Measurements from ENCODE around the gene ZNF438.

The ZNF438 gene

DNA sequence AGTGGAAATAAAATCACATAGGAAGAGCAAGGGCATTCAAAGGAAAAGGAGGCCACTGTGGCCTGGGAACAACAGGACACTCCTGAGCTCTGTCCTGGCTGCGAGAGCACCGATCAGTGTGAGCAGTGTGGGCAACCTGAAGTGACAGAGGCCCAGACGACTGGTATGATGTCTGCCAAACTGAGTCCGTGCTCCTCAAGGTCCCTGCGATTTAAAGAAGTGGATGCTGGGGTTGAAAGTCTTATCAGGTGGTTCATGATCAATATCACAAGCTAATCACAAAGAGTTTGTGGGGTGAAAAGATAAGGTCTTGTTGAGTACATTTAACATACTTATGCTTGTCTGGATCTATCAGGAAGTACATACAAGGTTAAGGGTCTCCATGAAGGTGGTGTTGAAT is 176.5 kb downstream of the ZNF438 start:
- DNase-seq (ENCODE audit: low read depth), result no peak
- TF ChIP-seq, protein P1, sequence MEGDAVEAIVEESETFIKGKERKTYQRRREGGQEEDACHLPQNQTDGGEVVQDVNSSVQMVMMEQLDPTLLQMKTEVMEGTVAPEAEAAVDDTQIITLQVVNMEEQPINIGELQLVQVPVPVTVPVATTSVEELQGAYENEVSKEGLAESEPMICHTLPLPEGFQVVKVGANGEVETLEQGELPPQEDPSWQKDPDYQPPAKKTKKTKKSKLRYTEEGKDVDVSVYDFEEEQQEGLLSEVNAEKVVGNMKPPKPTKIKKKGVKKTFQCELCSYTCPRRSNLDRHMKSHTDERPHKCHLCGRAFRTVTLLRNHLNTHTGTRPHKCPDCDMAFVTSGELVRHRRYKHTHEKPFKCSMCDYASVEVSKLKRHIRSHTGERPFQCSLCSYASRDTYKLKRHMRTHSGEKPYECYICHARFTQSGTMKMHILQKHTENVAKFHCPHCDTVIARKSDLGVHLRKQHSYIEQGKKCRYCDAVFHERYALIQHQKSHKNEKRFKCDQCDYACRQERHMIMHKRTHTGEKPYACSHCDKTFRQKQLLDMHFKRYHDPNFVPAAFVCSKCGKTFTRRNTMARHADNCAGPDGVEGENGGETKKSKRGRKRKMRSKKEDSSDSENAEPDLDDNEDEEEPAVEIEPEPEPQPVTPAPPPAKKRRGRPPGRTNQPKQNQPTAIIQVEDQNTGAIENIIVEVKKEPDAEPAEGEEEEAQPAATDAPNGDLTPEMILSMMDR (IDR thresholded peaks at IDR 0.05; ENCODE audit: low read depth, low read length, missing control alignments), result no peak
- in situ Hi-C loops (cut with HindIII; ENCODE audit: low sequenced_read_pairs), result no loop called here
- no peak overlapping the region for H3K4me3 ChIP-seq (ENCODE audit: low read depth, low read length)

DNA sequence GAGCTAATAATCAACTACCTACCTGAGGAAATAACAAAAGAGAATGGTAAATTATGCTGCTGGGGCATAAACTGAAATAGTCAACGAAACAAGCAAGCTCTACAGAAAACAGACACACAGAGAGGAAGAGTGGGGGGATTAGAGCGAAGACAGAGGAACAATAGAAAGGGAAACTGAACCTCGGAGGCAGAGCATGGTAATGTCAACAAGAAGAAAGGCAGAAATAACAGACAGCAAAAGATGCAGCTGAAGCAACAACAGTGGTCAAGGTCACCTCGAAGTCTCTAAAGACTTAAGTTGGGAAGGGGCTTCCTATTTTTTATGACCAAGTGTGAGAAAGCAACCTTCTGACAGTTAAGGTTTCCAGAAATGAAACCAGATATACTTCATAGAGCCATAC is 177.0 kb downstream of the ZNF438 start:
- no peak overlapping the region for H3K4me3 ChIP-seq (ENCODE audit: low read depth, low read length)
- TF ChIP-seq, protein P1 (IDR thresholded peaks at IDR 0.05; ENCODE audit: low read depth, low read length, missing control alignments), result no peak
- in situ Hi-C loops (cut with HindIII; ENCODE audit: low sequenced_read_pairs), result no loop called here
- DNase-seq (ENCODE audit: low read depth), result no peak

DNA sequence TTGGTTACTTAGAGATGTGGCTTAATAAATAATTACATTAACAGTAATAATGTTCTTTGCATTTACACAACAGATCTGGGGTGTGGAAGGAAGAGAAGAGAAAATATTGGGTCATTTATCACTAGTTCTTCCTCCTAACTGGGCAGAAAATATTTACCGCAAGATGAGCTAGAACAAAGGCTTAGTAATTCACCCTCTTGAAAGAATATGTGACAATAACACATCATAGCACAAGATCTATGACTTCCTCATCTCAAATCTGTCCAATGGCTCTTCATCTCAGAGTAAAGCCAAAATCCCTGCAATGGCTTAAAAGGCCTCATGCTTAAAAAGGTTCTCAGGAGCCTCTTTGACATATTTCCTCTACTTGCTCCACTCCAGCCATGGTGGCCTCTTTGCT is 178.6 kb downstream of the ZNF438 start:
- H3K4me3 ChIP-seq (ENCODE audit: low read depth, low read length), result no peak overlapping the region
- in situ Hi-C loops (cut with HindIII; ENCODE audit: low sequenced_read_pairs), result no loop called here
- no peak for DNase-seq (ENCODE audit: low read depth)
- TF ChIP-seq, protein P1 (IDR thresholded peaks at IDR 0.05; ENCODE audit: low read depth, low read length, missing control alignments), result no peak

DNA sequence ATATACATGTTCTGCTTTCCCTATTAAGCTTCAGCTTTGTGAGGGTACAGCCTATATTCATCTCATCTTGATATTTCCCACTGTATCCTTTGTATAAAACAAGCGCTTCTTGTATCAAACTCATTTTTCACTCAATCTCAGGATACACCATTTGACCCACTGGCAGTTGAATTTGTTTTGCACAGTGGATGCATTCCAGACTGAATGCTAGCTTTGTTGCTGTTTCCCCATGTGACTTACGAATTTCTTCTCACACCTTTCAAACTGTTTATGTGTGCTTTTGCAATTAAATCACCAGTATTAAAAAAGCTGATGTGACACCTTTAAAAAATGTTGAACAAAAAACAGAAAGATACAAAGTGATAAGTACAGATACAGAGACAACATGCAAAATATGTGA is 180.9 kb downstream of the ZNF438 start:
- DNase-seq (ENCODE audit: low read depth), result no peak
- in situ Hi-C loops (cut with HindIII; ENCODE audit: low sequenced_read_pairs), result no loop called here
- no peak overlapping the region for H3K4me3 ChIP-seq (ENCODE audit: low read depth, low read length)
- TF ChIP-seq, protein P1 (IDR thresholded peaks at IDR 0.05; ENCODE audit: low read depth, low read length, missing control alignments), result no peak

DNA sequence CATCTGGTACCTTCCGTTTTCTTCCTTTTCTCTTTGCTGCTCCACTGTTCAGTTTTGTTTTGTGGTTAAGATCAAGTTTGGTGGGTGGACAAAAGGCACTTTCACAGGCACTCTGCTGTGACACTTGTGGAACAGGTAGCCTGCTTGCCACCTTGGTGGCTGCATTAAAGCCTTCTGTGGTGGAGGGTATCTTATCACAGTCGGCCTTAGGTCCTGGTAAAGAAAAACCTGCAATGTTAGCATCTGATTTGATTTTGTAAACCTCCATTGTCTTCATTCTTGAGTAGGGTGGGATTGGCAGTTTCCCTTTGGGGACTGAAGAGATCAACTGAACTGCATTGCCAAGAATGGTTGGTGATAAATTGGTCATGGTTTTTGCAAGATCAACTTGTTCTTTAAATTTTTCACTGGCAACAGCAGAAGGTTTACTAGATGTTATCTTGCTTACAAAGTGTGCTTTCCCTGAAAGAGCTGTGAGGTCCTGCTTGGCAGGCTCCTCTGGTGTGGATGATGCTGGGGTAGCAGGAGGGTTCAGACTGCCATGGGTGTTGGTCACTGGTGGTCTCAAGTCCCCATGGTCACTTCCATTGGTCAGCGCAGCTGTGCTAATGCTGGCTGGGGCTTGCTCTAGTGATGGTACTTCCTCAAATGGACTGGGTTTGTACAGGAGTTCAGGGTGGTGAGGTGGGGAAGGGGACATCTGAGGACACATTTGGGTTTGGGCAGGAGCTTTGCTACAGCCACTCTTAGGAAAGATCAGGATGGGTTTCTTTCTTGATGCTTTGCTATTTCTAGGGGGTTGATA is 182.2 kb downstream of the ZNF438 start:
- H3K4me3 ChIP-seq (ENCODE audit: low read depth, low read length), result no peak overlapping the region
- no peak for DNase-seq (ENCODE audit: low read depth)
- TF ChIP-seq, protein P1 (IDR thresholded peaks at IDR 0.05; ENCODE audit: low read depth, low read length, missing control alignments), result no peak
- in situ Hi-C loops (cut with HindIII; ENCODE audit: low sequenced_read_pairs), result no loop called here

DNA sequence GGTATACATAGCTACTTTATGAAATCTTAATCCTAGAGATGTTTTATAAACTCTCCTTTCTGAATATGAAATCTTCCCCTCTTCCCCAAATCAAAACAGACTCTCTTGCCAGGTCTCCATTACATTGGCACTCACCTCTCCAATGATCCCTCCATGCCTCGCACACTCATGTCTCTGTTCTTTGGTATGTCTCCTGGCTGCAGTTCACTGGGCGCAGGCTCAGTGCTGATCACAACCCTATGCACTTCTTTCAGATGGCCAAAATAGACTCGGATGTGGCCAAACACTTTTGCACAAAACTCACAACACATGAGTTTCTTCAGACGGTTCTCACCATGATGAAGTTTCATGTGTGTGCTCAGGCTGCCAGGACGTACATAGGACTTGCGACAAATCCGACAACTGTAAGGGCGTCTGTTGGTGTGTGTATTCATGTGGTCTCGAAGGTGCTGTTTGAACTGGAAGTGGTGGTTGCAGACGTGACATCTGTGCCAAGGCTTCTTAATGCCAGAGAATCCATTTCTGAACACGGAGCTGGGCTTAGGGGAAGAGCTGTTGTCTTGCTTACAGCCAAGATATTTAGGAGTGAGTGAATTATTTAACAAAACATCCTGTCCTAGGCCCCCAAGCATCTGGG is 183.2 kb downstream of the ZNF438 start:
- no peak for DNase-seq (ENCODE audit: low read depth)
- in situ Hi-C loops (cut with HindIII; ENCODE audit: low sequenced_read_pairs), result no loop called here
- H3K4me3 ChIP-seq (ENCODE audit: low read depth, low read length), result no peak overlapping the region
- TF ChIP-seq, protein P1 (IDR thresholded peaks at IDR 0.05; ENCODE audit: low read depth, low read length, missing control alignments), result no peak

All from astrocyte of the cerebellum (primary cell).